Loucy (cell line): ENCODE data around the gene CLEC2A.

Experiments
- CTCF ChIP-seq: fragments of 200-600 bp; sonication (generic); conservative IDR thresholded peaks from 2 replicates; pipeline ENCODE4 v1.5.1; 2014; ENCODE audit warnings: mild to moderate bottlenecking, antibody characterized with exemption, low read length
- EZH2phosphoT487 ChIP-seq: fragments of 200-600 bp; IDR thresholded peaks from 2 replicates; pipeline ENCODE4 v1.6.1; 2018; ENCODE audit warnings: antibody characterized with exemption, mild to moderate bottlenecking, moderate library complexity, borderline replicate concordance

- TF ChIP-seq CTCF (no peak), EZH2phosphoT487 (no peak)
Observed at GRCh38 chr12:9926876-9927275, 5.3 kb downstream of the CLEC2A start.
